GM06990 (cell line): ENCODE measurements around the gene CAMKMT.

ENCODE experiments used
- DNase-seq: peaks from one replicate; pipeline ENCODE4 v3.0.0-alpha.2; 2011; ENCODE audit not compliant: insufficient read length; ENCODE audit errors: extremely low read depth
- H3K27me3 ChIP-seq: replicated peaks from 2 replicates; pipeline ENCODE4 v1.6.0; 2011; ENCODE audit warnings: low read length; ENCODE audit not compliant: control insufficient read depth, insufficient read depth
- H3K36me3 ChIP-seq: 2 replicates; pipeline ENCODE4 v1.5.1; 2011; ENCODE audit warnings: low read length; ENCODE audit not compliant: control insufficient read depth, insufficient read depth
- H3K4me3 ChIP-seq: replicated peaks from 2 replicates; pipeline ENCODE4 v1.5.1; 2011; ENCODE audit warnings: low read depth, mild to moderate bottlenecking, control low read depth, low read length
- TF ChIP-seq, protein P1 (sequence below): IDR thresholded peaks from 2 replicates; pipeline ENCODE4 v1.5.1; 2011; ENCODE audit warnings: low read length, control low read depth, mild to moderate bottlenecking, inconsistent platforms; ENCODE audit not compliant: insufficient read depth, poor library complexity, severe bottlenecking

The CAMKMT gene

DNA sequence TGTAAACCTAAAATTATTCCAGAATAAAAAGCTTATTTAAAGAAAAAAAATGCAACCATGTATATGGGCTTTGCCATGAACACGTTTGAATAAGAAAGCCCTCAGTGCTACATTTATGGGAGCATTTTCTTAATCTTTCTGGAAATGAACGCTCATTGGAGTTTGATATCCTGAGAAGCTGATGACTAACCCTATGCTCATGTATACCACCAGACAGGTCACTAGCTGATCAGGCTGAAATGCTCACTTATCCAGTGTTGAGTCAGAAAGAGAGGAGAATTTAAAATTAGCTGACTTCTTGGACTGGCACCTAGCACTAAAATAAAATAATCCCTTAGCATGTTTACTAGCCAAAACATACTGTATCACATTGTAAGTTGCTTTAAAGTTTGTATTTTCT lies 324.8 kb downstream of the CAMKMT start:
- H3K27me3 ChIP-seq, result no peaks in the 10 kb centered on the region
- TF ChIP-seq, protein P1, sequence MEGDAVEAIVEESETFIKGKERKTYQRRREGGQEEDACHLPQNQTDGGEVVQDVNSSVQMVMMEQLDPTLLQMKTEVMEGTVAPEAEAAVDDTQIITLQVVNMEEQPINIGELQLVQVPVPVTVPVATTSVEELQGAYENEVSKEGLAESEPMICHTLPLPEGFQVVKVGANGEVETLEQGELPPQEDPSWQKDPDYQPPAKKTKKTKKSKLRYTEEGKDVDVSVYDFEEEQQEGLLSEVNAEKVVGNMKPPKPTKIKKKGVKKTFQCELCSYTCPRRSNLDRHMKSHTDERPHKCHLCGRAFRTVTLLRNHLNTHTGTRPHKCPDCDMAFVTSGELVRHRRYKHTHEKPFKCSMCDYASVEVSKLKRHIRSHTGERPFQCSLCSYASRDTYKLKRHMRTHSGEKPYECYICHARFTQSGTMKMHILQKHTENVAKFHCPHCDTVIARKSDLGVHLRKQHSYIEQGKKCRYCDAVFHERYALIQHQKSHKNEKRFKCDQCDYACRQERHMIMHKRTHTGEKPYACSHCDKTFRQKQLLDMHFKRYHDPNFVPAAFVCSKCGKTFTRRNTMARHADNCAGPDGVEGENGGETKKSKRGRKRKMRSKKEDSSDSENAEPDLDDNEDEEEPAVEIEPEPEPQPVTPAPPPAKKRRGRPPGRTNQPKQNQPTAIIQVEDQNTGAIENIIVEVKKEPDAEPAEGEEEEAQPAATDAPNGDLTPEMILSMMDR, result no peak
- H3K36me3 ChIP-seq, result no peaks in the 10 kb centered on the region
- no peak for DNase-seq
- H3K4me3 ChIP-seq, result no peak overlapping the region

GRCh38 chr2:44687686-44688455 lies 326.1 kb downstream of the CAMKMT start:
- TF ChIP-seq, protein P1, result no peak
- Histone ChIP-seq H3K27me3 (no peaks in the 10 kb centered on the region), H3K4me3 (no peak overlapping the region), H3K36me3 (no peaks in the 10 kb centered on the region)
- DNase-seq, result no peak

- TF ChIP-seq, protein P1, result no peak
- no peak overlapping the region for H3K4me3 ChIP-seq
- H3K36me3 ChIP-seq, result no peaks in the 10 kb centered on the region
- no peak for DNase-seq
- no peaks in the 10 kb centered on the region for H3K27me3 ChIP-seq
Measured at GRCh38 chr2:44688456-44689124, 326.8 kb downstream of the CAMKMT start.

DNA sequence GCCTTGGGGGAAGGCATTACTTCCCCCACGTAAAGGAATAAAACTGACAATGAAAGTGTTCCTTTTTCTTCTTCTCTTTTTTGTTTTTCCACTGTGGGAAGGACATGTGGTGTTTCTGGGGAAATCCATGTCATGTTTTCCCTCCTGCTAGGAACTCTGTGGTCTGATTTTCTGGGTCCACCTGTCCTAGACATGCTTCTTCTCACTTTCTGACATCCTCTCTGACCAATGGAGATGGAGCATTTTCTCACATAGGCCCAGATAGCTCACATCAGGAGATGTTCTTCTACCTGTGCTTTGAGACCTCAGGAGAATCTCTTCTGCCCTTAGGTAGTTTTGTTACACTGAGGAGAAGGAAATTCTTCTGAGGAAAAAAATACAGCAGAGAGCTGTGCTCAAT lies 327.8 kb downstream of the CAMKMT start:
- H3K27me3 ChIP-seq, result no peaks in the 10 kb centered on the region
- H3K36me3 ChIP-seq, result no peaks in the 10 kb centered on the region
- TF ChIP-seq, protein P1, result no peak
- H3K4me3 ChIP-seq, result no peak overlapping the region
- DNase-seq, result no peak

DNA sequence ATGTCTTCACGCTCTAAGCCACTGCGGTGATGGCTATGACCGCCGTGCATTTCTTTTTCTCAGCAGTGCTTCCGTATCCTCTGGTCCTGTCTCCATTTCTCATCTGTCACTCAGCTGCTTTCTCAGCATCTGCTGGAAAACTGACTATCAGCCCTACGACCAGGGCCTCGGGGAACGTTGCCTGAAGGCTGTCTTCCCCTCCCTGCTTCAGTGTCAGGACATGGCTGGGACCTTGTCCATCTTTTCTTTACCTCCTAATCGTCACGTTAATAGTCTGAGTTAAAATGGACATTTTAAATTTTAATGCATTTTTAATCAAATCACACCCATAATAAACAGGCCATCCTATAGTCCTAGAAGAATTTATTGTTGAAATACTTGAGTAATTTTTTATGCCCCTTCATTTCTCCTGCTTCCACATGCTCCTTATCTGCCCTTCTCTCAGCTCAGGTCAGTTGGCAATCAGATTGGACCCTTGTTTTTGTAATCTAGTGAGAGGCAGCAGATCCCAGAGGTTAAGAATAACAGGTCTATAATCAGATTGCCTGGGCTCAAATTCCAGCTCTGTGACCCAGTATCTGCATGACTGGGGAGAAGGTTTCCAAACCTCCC lies 329.5 kb downstream of the CAMKMT start:
- DNase-seq, result no peak
- Histone ChIP-seq H3K27me3 (no peaks in the 10 kb centered on the region), H3K36me3 (no peaks in the 10 kb centered on the region), H3K4me3 (no peak overlapping the region)
- TF ChIP-seq, protein P1, result no peak
